Measurements from ENCODE around the gene ITGB6.
"Not testable (repeated sequence)": the region's sequence is repeated elsewhere in the genome, so short reads cannot be mapped to it uniquely, and the experiment has no call there.

ITGB6 gene

GRCh38 chr2:160201849-160202539 is 1.9 kb upstream of the ITGB6 start:
- Histone ChIP-seq H3K9ac (ENCODE audit: low read length) (no peak overlapping the region), H3K4me3 (ENCODE audit: low read length) (no peak overlapping the region), H3K9me3 (ENCODE audit: control insufficient read depth, low read depth, low read length) (no peaks in the 10 kb centered on the region), H3K4me1 (ENCODE audit: control insufficient read depth, low read depth, low read length) (no peaks in the 10 kb centered on the region), H3K27me3 (ENCODE audit: control insufficient read depth, insufficient read depth, low read length) (no peaks in the 10 kb centered on the region), H3K36me3 (ENCODE audit: control insufficient read depth, low read depth, low read length) (no peaks in the 10 kb centered on the region), H3K27ac (ENCODE audit: low read length) (no peak overlapping the region)

- Histone ChIP-seq H3K36me3 (ENCODE audit: control insufficient read depth, low read depth, low read length) (no peaks in the 10 kb centered on the region), H3K27ac (ENCODE audit: low read length) (no peak overlapping the region), H3K9ac (ENCODE audit: low read length) (no peak overlapping the region), H3K27me3 (ENCODE audit: control insufficient read depth, insufficient read depth, low read length) (no peaks in the 10 kb centered on the region), H3K4me3 (ENCODE audit: low read length) (no peak overlapping the region), H3K4me1 (ENCODE audit: control insufficient read depth, low read depth, low read length) (no peaks in the 10 kb centered on the region), H3K9me3 (ENCODE audit: control insufficient read depth, low read depth, low read length) (no peaks in the 10 kb centered on the region)
These were observed 849 bp upstream of the ITGB6 start for GRCh38 chr2:160200921-160201320.

GRCh38 chr2:160199053-160199452 is 1.0 kb downstream of the ITGB6 start:
- Histone ChIP-seq H3K27ac (ENCODE audit: low read length) (no peak overlapping the region), H3K9ac (ENCODE audit: low read length) (no peak overlapping the region), H3K4me1 (ENCODE audit: control insufficient read depth, low read depth, low read length) (no peaks in the 10 kb centered on the region), H3K36me3 (ENCODE audit: control insufficient read depth, low read depth, low read length) (no peaks in the 10 kb centered on the region), H3K4me3 (ENCODE audit: low read length) (no peak overlapping the region), H3K27me3 (ENCODE audit: control insufficient read depth, insufficient read depth, low read length) (no peaks in the 10 kb centered on the region), H3K9me3 (ENCODE audit: control insufficient read depth, low read depth, low read length) (no peaks in the 10 kb centered on the region)

GRCh38 chr2:160197587-160197986 is 2.5 kb downstream of the ITGB6 start:
- Histone ChIP-seq H3K9me3 (ENCODE audit: control insufficient read depth, low read depth, low read length) (no peaks in the 10 kb centered on the region), H3K27ac (ENCODE audit: low read length) (no peak overlapping the region), H3K27me3 (ENCODE audit: control insufficient read depth, insufficient read depth, low read length) (no peaks in the 10 kb centered on the region), H3K4me1 (ENCODE audit: control insufficient read depth, low read depth, low read length) (no peaks in the 10 kb centered on the region), H3K9ac (ENCODE audit: low read length) (no peak overlapping the region), H3K4me3 (ENCODE audit: low read length) (no peak overlapping the region), H3K36me3 (ENCODE audit: control insufficient read depth, low read depth, low read length) (no peaks in the 10 kb centered on the region)

GRCh38 chr2:160194946-160195345 is 5.1 kb downstream of the ITGB6 start:
- no peak overlapping the region for H3K27ac ChIP-seq (ENCODE audit: low read length)
- no peaks in the 10 kb centered on the region for H3K9me3 ChIP-seq (ENCODE audit: control insufficient read depth, low read depth, low read length)
- no peaks in the 10 kb centered on the region for H3K36me3 ChIP-seq (ENCODE audit: control insufficient read depth, low read depth, low read length)
- no peaks in the 10 kb centered on the region for H3K4me1 ChIP-seq (ENCODE audit: control insufficient read depth, low read depth, low read length)
- no peak overlapping the region for H3K9ac ChIP-seq (ENCODE audit: low read length)
- H3K4me3 ChIP-seq (ENCODE audit: low read length) = no peak overlapping the region
- no peaks in the 10 kb centered on the region for H3K27me3 ChIP-seq (ENCODE audit: control insufficient read depth, insufficient read depth, low read length)

- Histone ChIP-seq H3K27ac (ENCODE audit: low read length) (no peak overlapping the region), H3K4me3 (ENCODE audit: low read length) (no peak overlapping the region), H3K36me3 (ENCODE audit: control insufficient read depth, low read depth, low read length) (no peaks in the 10 kb centered on the region), H3K9ac (ENCODE audit: low read length) (no peak overlapping the region), H3K9me3 (ENCODE audit: control insufficient read depth, low read depth, low read length) (no peaks in the 10 kb centered on the region), H3K4me1 (ENCODE audit: control insufficient read depth, low read depth, low read length) (no peaks in the 10 kb centered on the region), H3K27me3 (ENCODE audit: control insufficient read depth, insufficient read depth, low read length) (no peaks in the 10 kb centered on the region)
These were observed 5.7 kb downstream of the ITGB6 start for GRCh38 chr2:160194351-160194750.

- not testable (repeated sequence) for H3K27me3 ChIP-seq (ENCODE audit: control insufficient read depth, insufficient read depth, low read length); H3K4me1 ChIP-seq (ENCODE audit: control insufficient read depth, low read depth, low read length); H3K27ac ChIP-seq (ENCODE audit: low read length); H3K36me3 ChIP-seq (ENCODE audit: control insufficient read depth, low read depth, low read length); H3K9me3 ChIP-seq (ENCODE audit: control insufficient read depth, low read depth, low read length); H3K9ac ChIP-seq (ENCODE audit: low read length)
- peak overlapping the region; percentile 30 for H3K4me3 ChIP-seq (ENCODE audit: low read length)
These were observed 18.8 kb downstream of the ITGB6 start for GRCh38 chr2:160181146-160181836.

GRCh38 chr2:160180690-160181089 is 19.4 kb downstream of the ITGB6 start:
- not testable (repeated sequence) for H3K4me1 ChIP-seq (ENCODE audit: control insufficient read depth, low read depth, low read length); H3K36me3 ChIP-seq (ENCODE audit: control insufficient read depth, low read depth, low read length); H3K9ac ChIP-seq (ENCODE audit: low read length); H3K9me3 ChIP-seq (ENCODE audit: control insufficient read depth, low read depth, low read length); H3K27ac ChIP-seq (ENCODE audit: low read length); H3K27me3 ChIP-seq (ENCODE audit: control insufficient read depth, insufficient read depth, low read length); H3K4me3 ChIP-seq (ENCODE audit: low read length)

- no peak overlapping the region for H3K27ac ChIP-seq (ENCODE audit: low read length)
- no peaks in the 10 kb centered on the region for H3K36me3 ChIP-seq (ENCODE audit: control insufficient read depth, low read depth, low read length)
- H3K9ac ChIP-seq (ENCODE audit: low read length) = no peak overlapping the region
- H3K9me3 ChIP-seq (ENCODE audit: control insufficient read depth, low read depth, low read length) = no peaks in the 10 kb centered on the region
- H3K27me3 ChIP-seq (ENCODE audit: control insufficient read depth, insufficient read depth, low read length) = no peaks in the 10 kb centered on the region
- H3K4me3 ChIP-seq (ENCODE audit: low read length) = no peak overlapping the region
- peaks cover 9% of the 10 kb centered on the region for H3K4me1 ChIP-seq (ENCODE audit: control insufficient read depth, low read depth, low read length)
These were observed 19.9 kb downstream of the ITGB6 start for GRCh38 chr2:160180172-160180571.

- Histone ChIP-seq H3K4me3 (ENCODE audit: low read length) (no peak overlapping the region), H3K9ac (ENCODE audit: low read length) (no peak overlapping the region), H3K27me3 (ENCODE audit: control insufficient read depth, insufficient read depth, low read length) (no peaks in the 10 kb centered on the region), H3K4me1 (ENCODE audit: control insufficient read depth, low read depth, low read length) (no peaks in the 10 kb centered on the region), H3K9me3 (ENCODE audit: control insufficient read depth, low read depth, low read length) (no peaks in the 10 kb centered on the region), H3K27ac (ENCODE audit: low read length) (no peak overlapping the region), H3K36me3 (ENCODE audit: control insufficient read depth, low read depth, low read length) (no peaks in the 10 kb centered on the region)
These were observed 24.6 kb downstream of the ITGB6 start for GRCh38 chr2:160175169-160176134.

GRCh38 chr2:160174322-160174721 is 25.8 kb downstream of the ITGB6 start:
- Histone ChIP-seq H3K27me3 (ENCODE audit: control insufficient read depth, insufficient read depth, low read length) (no peaks in the 10 kb centered on the region), H3K27ac (ENCODE audit: low read length) (no peak overlapping the region), H3K9ac (ENCODE audit: low read length) (no peak overlapping the region), H3K4me1 (ENCODE audit: control insufficient read depth, low read depth, low read length) (no peaks in the 10 kb centered on the region), H3K36me3 (ENCODE audit: control insufficient read depth, low read depth, low read length) (no peaks in the 10 kb centered on the region), H3K4me3 (ENCODE audit: low read length) (no peak overlapping the region), H3K9me3 (ENCODE audit: control insufficient read depth, low read depth, low read length) (no peaks in the 10 kb centered on the region)
